ACHN (cell line): ENCODE data around the gene ARID5B.

Source experiments
- DNase-seq: peaks from one replicate; pipeline ENCODE4 v3.0.0-alpha.2; 2015
- in situ Hi-C: cut with HindIII; loops from 2 replicates; pipeline ENCODE4 v1.10.0; 2017; ENCODE audit warnings: low sequenced_read_pairs, low pct_ligation_motif_present, low pct_unique_long_range_greater_than_20kb

Gene ARID5B

DNA sequence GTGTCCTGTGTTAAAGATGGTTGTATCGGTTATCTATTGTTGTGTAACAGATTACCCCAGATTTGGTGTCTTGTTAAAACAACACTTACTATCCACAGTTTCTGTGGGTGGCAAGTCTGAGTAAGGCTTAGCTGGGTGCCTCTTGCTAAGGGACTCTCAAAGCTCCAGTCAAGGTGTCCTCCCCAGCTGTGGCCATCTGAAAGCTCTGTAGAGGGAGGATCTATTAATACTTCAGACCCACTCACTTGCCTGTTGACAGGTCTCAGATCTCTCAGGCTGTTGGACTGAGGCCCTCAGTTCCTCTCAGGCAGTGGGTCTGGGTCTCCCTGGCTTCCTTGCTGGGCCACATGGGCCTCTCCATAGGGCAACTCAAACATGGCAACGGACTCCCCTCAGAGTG lies 19.6 kb downstream of the ARID5B start:
- no peak for DNase-seq

GRCh38 chr10:61923210-61923949 lies 21.9 kb downstream of the ARID5B start:
- no peak for DNase-seq
- in situ Hi-C loops, result loop anchor here (25.0 kb wide), 1 partner anchor 161 kb away; no protein-coding TSS in a partner anchor

More for the DNA sequence above, 19.6 kb downstream of the ARID5B start:
- in situ Hi-C loops, result loop anchor here (25.0 kb wide), 1 partner anchor 159 kb away; no protein-coding TSS in a partner anchor

DNA sequence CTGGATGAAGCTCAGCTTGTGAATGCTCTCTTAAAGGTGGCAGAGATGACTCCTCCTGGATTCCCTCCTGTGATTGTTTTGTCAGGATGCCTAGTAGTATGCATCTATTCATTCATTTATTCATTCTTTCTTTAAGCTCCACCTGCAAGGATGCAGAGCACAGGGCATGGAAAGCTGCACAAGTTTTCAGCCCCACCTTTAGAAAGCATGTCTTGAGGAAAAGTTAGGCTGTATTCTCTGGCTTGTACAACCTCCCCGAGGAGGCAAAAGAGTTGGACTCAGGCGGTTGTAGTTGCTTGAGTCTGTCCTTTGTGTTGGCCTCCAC lies 22.4 kb downstream of the ARID5B start:
- DNase-seq, result no peak
- in situ Hi-C loops, result loop anchor here (25.0 kb wide), 1 partner anchor 162 kb away; no protein-coding TSS in a partner anchor

DNA sequence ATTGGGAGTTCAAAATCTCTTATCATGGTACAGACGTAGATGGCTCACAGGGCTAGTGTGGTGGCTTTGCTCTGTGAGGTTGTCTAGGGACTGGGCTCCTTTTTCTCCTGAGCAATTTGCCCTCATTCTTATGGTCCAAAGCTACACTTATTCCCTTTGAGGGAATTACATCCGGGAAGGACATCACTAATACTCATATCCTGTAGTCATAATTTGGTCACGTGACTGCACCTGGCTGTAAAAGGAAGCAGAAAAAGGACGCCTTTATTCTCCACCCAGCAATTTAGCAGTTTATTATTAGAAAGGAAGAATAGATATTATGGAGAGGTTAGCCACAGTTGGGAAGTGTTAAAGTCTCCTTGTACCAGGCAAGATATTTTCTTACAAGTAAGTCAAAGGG lies 28.1 kb downstream of the ARID5B start:
- no peak for DNase-seq
- in situ Hi-C loops, result no loop called here

GRCh38 chr10:61931620-61932332 lies 30.3 kb downstream of the ARID5B start:
- no peak for DNase-seq
- in situ Hi-C loops, result no loop called here

DNA sequence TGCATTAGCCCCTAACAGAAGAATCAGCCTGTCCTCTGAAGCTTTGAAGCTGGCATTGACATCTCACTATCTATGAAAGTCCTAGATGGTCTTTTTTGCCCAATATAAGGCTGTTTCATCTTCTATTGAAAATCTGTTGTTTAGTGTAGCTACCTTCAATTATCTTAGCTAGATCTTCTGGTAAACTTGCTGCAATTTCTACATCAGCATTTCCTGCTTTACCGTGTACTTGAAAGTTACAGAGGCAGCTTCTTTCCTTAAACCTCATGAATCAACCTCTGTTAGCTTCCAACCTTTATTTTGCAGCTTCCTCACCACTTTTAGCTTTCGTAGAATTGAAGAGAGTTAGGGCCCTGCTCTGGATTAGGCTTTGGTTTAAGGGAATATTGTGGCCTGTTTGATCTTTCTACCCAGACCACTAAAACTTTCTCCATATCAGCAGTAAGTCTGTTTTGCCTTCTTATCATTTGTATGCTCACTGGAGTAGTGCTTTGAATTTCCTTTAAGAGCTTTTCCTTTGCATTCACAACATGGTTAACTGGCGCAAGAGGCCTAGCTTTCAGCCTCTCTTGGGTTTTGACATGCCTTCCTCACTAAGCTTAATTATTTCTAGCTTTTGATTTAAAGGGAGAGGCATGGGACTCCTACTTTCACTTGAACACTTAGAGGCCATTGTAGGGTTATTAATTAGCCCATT lies 32.5 kb downstream of the ARID5B start:
- DNase-seq, result no peak
- in situ Hi-C loops, result no loop called here

- no peak for DNase-seq
- in situ Hi-C loops, result no loop called here
These were observed 33.6 kb downstream of the ARID5B start for GRCh38 chr10:61935077-61935476.

- no peak for DNase-seq
- in situ Hi-C loops, result no loop called here
These were observed 35.3 kb downstream of the ARID5B start for GRCh38 chr10:61936770-61937169.

DNA sequence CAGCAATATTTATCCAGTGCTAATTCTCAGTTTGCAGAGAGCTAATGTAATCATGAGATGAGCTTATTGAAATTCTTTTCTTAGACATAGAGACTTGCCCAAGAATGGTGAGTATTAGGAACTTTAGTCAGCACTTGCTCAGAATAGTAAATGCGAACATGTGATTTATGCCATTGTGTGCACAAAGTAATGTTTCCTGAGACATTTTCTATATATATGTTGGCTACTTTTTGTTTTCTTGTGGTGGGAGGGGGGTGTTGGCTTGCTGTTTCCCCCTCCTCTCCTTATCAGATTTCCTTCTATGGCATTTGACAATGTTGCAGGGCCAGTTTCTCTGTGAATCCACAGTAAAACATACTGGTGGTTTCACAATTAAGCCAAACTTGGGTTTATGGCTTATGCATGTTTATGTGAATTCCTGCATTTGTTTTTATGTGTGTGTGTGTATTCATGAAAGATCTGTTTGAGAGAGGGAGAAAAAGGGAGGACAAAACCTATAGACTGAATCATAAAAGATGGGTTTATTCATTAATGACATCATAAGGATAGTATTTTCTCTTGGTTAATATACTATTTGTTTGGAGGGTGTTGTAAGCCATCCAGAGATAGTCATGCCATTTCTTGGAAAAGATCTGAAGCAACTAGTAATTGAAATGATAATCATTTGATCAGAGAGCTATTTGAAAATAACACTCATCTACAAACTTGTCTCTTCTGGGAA lies 36.3 kb downstream of the ARID5B start:
- no peak for DNase-seq
- in situ Hi-C loops, result no loop called here

DNA sequence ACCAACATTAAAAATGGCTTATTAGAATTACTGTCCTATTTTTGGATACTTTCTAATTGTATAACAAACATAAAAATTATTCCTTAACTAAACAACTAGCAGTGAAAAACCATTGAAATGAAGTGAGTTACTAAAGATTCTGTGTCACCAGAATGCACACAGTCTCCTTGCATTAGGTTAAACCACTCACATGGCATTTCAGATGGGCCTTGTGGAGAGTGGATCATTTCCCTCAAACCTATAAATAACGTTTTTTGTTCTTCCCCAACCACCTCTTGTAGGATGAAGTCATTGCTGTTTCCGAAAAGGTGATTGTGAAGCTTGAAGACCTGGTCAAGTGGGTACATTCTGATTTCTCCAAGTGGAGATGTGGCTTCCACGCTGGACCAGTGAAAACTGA lies 38.4 kb downstream of the ARID5B start:
- in situ Hi-C loops, result no loop called here
- DNase-seq, result no peak

GRCh38 chr10:61941202-61941681 lies 39.7 kb downstream of the ARID5B start:
- no peak for DNase-seq
- in situ Hi-C loops, result no loop called here

GRCh38 chr10:61942604-61943461 lies 41.3 kb downstream of the ARID5B start:
- DNase-seq, result no peak
- in situ Hi-C loops, result no loop called here

- in situ Hi-C loops, result no loop called here
- DNase-seq, result peak; percentile 73
These were observed 42.3 kb downstream of the ARID5B start for GRCh38 chr10:61943674-61944378.

- no peak for DNase-seq
- in situ Hi-C loops, result no loop called here
These were observed 43.1 kb downstream of the ARID5B start for GRCh38 chr10:61944410-61945147.

GRCh38 chr10:61949687-61950086 lies 48.2 kb downstream of the ARID5B start:
- DNase-seq, result no peak
- in situ Hi-C loops, result no loop called here

DNA sequence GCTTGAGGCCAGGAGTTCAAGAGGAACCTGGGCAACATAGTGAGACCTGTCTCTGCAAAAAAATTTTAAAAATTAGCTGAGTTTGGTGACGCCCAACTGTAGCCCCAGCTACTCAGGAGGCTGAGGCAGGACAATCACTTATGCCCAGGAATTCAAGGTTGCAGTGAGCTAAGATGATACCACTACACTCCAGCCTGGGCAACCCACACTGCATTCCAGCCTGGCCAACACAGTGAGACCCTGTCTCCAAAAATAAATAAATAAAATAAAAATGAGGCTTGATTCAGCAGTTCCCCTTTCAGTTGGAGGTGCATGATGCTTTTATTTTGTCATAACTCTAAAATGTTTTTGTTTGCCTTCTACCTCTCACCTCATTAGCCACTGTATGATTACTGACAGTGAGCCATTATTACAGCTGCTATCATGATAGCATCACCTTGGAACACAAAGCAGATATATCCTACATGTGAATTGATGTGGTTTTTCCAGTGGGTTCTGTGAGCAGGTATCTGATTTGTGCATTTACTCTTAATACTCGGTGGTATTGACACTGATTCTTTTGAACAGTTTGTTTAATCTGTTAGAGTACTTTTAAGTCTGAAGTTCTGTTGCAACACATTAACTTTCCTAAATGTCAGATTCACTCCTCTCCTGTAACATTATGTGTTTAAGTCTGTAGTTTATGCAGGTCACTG lies 49.1 kb downstream of the ARID5B start:
- DNase-seq, result no peak
- in situ Hi-C loops, result no loop called here
